ENCODE results near the gene WDR4. TPM values are rescaled to one million over a fixed set of nuclear protein-coding genes. Genes with fewer than 3 reads are reported as not detected.

The WDR4 gene
- total RNA-seq, 4 donors from 2014 or later: 4.1 to 20.8 (median 17.2) TPM

DNA sequence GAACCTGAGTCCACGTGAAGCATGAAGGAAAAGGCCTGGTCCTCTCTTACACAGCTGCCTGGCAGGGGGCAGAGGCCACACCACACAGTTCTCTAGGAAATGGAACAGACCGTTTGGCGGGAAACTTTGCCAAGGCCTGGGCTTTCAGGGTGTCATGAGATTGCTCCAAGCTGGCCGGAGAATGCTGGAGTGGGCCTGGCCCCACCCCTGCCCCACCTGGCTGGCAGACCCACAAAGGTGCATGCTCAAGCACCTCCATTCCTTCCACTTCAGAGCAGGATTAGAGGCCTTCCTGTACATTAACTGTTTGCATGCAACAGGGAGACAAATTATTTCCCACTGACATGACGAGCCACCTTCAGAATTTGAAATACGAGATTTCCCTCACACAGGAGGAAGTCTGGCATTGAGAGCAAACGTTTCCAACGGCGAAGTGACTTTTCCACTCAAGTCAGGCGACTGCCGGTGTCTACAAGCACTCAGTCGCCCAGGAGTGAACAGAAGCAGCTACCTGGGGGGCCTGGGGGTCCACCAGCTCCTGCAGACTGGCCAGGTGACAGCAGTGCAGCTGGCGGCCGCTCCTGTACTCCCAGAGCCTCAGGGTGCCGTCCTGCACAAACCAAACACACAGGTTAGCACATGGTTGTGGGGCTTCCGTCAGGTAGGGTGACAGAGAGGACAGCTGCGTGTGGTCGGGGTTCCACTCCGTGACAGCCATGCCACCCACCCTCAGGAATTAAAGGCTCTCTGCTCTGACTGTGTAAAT, 24.0 kb downstream of the WDR4 start:
- Histone ChIP-seq H3K27ac (no peak overlapping the region), H3K27me3 (no peaks in the 10 kb centered on the region), H3K9me3 (no peaks in the 10 kb centered on the region), H3K4me3 (no peak overlapping the region), H3K4me1 (no peaks in the 10 kb centered on the region), H3K36me3 (peaks cover 37 to 100% (median 65%) of the 10 kb centered on the region in 3 donors)
- DNase-seq: no peak
- intact Hi-C loops (cut with DNase I): no loop called here
- WGBS, 2 donors: 88 to 90% methylated on average over 12 to 15 of the region's 19 CpGs
- no peak for TF ChIP-seq POLR2A (IDR thresholded peaks at IDR 0.05)
- TF ChIP-seq, protein P1, sequence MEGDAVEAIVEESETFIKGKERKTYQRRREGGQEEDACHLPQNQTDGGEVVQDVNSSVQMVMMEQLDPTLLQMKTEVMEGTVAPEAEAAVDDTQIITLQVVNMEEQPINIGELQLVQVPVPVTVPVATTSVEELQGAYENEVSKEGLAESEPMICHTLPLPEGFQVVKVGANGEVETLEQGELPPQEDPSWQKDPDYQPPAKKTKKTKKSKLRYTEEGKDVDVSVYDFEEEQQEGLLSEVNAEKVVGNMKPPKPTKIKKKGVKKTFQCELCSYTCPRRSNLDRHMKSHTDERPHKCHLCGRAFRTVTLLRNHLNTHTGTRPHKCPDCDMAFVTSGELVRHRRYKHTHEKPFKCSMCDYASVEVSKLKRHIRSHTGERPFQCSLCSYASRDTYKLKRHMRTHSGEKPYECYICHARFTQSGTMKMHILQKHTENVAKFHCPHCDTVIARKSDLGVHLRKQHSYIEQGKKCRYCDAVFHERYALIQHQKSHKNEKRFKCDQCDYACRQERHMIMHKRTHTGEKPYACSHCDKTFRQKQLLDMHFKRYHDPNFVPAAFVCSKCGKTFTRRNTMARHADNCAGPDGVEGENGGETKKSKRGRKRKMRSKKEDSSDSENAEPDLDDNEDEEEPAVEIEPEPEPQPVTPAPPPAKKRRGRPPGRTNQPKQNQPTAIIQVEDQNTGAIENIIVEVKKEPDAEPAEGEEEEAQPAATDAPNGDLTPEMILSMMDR (IDR thresholded peaks at IDR 0.05): no peak

DNA sequence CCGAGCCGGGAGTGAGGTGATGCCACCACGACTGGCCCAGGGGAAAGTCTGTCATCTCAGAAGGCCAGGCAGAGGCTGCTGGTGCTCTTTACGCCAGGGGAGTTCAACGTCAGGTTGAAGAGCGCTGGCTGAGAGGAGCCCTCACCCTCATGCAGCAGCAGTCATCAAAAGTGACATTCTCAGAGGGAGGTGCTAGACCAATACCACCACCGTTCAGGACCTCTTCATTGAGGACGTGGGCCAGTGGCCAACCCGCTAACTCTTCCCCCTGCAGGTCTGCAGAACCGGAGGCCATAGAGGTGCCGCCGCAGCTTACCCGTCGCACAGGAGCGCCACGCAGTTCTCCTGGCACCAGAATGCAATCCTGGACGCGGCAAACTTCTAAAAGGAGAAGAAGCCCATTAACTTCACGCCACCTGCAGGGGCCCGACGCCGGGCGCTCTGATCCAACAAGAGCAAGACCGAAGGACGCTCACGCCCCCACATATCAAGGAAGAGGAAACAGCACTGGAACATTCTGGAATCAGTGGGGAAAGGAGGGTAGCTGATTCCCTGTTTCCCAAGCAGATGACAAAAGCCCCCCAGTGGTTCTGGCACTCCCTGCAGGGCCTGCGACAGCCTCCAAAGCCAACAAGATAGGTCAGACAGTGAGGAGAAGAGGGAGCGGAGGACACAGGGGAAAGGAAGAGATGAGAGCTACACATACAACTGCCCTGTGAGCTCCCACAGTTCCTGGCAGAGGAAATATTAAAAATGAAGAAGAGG, 24.9 kb downstream of the WDR4 start:
- no peak for TF ChIP-seq POLR2A (IDR thresholded peaks at IDR 0.05)
- TF ChIP-seq, protein P1 (IDR thresholded peaks at IDR 0.05): no peak
- peaks cover 40 to 100% (median 73%) of the 10 kb centered on the region in 3 donors for H3K36me3 ChIP-seq
- H3K27me3 ChIP-seq: no peaks in the 10 kb centered on the region
- H3K9me3 ChIP-seq: no peaks in the 10 kb centered on the region
- WGBS, 2 donors: 95 to 100% methylated on average over 3 to 24 of the region's 28 CpGs
- intact Hi-C loops (cut with DNase I): no loop called here
- DNase-seq: no peak
- H3K27ac ChIP-seq: no peak overlapping the region
- no peak overlapping the region for H3K4me3 ChIP-seq
- H3K4me1 ChIP-seq: no peaks in the 10 kb centered on the region

DNA sequence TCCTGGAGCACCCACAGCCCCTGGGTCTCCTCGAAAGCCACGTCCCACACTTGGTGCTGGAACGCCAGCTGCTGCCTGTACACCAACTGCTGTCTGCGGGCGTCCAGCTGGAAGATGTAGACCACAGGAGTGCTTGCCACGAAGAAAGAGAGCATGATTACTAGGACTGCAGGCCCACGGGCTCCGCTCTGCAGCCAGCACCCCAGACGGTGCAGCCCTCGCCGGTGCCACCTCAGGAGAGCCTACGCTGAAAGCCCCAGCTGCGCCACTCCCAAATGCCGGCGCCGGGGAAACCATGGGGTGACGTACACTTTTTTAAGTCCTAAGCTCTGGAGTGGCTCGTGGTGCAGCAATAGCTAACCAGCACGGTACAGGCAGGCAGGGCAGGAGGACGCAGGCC, 25.7 kb downstream of the WDR4 start:
- Histone ChIP-seq H3K9me3 (no peaks in the 10 kb centered on the region), H3K27ac (no peak overlapping the region), H3K4me3 (no peak overlapping the region), H3K27me3 (no peaks in the 10 kb centered on the region), H3K36me3 (peaks cover 34 to 100% (median 74%) of the 10 kb centered on the region in 3 donors), H3K4me1 (no peaks in the 10 kb centered on the region)
- no peak for DNase-seq
- TF ChIP-seq, protein P1 (IDR thresholded peaks at IDR 0.05): no peak
- TF ChIP-seq POLR2A (IDR thresholded peaks at IDR 0.05): no peak
- 98% methylated on average over 13 of the region's 20 CpGs; no CpG with 5 or more reads in 1 of the 2 donors for WGBS, 2 donors
- intact Hi-C loops (cut with DNase I): no loop called here

DNA sequence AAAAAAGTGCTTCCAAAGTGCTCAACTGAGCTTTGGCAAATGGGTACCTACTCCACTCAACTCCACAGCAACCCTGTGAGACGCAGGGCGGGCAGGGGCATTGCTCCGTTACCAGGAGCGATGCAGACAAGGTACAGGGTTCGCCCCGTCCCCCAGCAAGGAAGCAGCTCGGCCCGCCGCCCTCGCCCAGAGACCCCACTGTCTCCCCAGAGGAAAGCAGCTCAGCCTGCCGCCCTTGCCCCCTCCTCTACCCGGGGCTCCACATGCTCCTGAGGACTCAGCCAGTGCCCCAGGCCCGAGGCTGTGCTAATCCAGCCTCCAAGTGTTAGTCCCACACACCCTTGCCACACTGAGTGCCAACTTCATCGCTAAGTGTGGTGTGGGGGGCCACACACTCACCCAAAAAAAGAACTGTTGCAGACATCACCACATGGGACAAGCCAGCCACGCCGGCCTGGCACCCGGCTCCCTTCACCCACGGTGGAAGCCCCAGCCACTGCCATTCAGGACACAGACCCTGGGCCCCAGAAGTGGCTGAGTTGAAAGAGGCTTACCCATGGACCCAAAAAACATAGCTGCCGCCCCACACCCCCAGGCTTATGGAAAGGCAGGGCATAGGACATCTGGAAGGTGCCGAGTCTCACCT, 26.3 kb downstream of the WDR4 start:
- WGBS, 2 donors: 95 to 96% methylated on average over 7 to 10 of the region's 20 CpGs
- DNase-seq: no peak
- intact Hi-C loops (cut with DNase I): no loop called here

More for the DNA sequence above, 26.3 kb downstream of the WDR4 start:
- no peak overlapping the region for H3K27ac ChIP-seq
- TF ChIP-seq POLR2A (IDR thresholded peaks at IDR 0.05): no peak
- TF ChIP-seq, protein P1 (IDR thresholded peaks at IDR 0.05): no peak
- no peaks in the 10 kb centered on the region for H3K4me1 ChIP-seq
- H3K9me3 ChIP-seq: no peaks in the 10 kb centered on the region
- no peak overlapping the region for H3K4me3 ChIP-seq
- H3K27me3 ChIP-seq: no peaks in the 10 kb centered on the region
- peaks cover 34 to 98% (median 68%) of the 10 kb centered on the region in 3 donors for H3K36me3 ChIP-seq
